H9 (cell line): ENCODE measurements around the gene AKAIN1. TPM values are rescaled to one million over a fixed set of nuclear protein-coding genes. Genes with fewer than 3 reads are reported as not detected.

Source experiments
- DNase-seq: peaks from one replicate; pipeline ENCODE4 v3.0.0-alpha.2; 2017
- H2AFZ ChIP-seq: one replicate; pipeline ENCODE4 v1.6.1; 2013; ENCODE audit warnings: mild to moderate bottlenecking, low read length, control low read depth, moderate library complexity
- H2AK5ac ChIP-seq: 2 replicates; pipeline ENCODE4 v1.6.1; 2013; ENCODE audit warnings: low read length, control low read depth, mixed read lengths; ENCODE audit not compliant: insufficient read length
- H2BK120ac ChIP-seq: one replicate; pipeline ENCODE4 v1.6.1; 2013; ENCODE audit warnings: low read depth, mild to moderate bottlenecking, low read length, control low read depth, inconsistent platforms; ENCODE audit not compliant: poor library complexity, severe bottlenecking
- H2BK12ac ChIP-seq: 2 replicates; pipeline ENCODE4 v1.6.1; 2013; ENCODE audit warnings: low read length, control low read depth, mixed read lengths, low read depth; ENCODE audit not compliant: insufficient read length
- H2BK15ac ChIP-seq: 2 replicates; pipeline ENCODE4 v1.6.1; 2013; ENCODE audit warnings: low read depth, low read length, control low read depth
- H2BK20ac ChIP-seq: one replicate; pipeline ENCODE4 v1.6.1; 2013; ENCODE audit warnings: low read depth, mild to moderate bottlenecking, low read length, control low read depth, inconsistent platforms; ENCODE audit not compliant: poor library complexity, severe bottlenecking
- H2BK5ac ChIP-seq: 2 replicates; pipeline ENCODE4 v1.6.1; 2013; ENCODE audit warnings: low read length, control low read depth, mixed read lengths; ENCODE audit not compliant: insufficient read length
- H3K14ac ChIP-seq: 2 replicates; pipeline ENCODE4 v1.6.1; 2013; ENCODE audit warnings: low read length, control low read depth; ENCODE audit not compliant: insufficient read depth
- H3K18ac ChIP-seq: 2 replicates; pipeline ENCODE4 v1.6.1; 2013; ENCODE audit warnings: low read depth, mild to moderate bottlenecking, mixed read lengths, low read length, control low read depth; ENCODE audit not compliant: insufficient read length
- H3K23ac ChIP-seq: 2 replicates; pipeline ENCODE4 v1.6.1; 2013; ENCODE audit warnings: low read length, control low read depth, mixed read lengths, low read depth; ENCODE audit not compliant: insufficient read length
- H3K23me2 ChIP-seq: 2 replicates; pipeline ENCODE4 v1.6.1; 2013; ENCODE audit warnings: low read depth, mild to moderate bottlenecking, mixed read lengths, low read length, control low read depth; ENCODE audit not compliant: insufficient read length, poor library complexity, severe bottlenecking
- H3K27ac ChIP-seq: 2 replicates; pipeline ENCODE4 v1.5.1; 2013; ENCODE audit warnings: low read length, control low read depth, mixed read lengths, low read depth; ENCODE audit not compliant: insufficient read length
- H3K27me3 ChIP-seq: 2 replicates; pipeline ENCODE4 v1.6.1; 2013; ENCODE audit warnings: low read length, control low read depth, inconsistent platforms; ENCODE audit not compliant: insufficient read depth
- H3K4ac ChIP-seq: 2 replicates; pipeline ENCODE4 v1.6.1; 2013; ENCODE audit warnings: low read depth, mild to moderate bottlenecking, control low read depth, inconsistent platforms, low read length, moderate library complexity
- H3K4me1 ChIP-seq: 2 replicates; pipeline ENCODE4 v1.6.1; 2013; ENCODE audit warnings: low read length, control low read depth, inconsistent platforms; ENCODE audit not compliant: insufficient read depth
- H3K4me2 ChIP-seq: 2 replicates; pipeline ENCODE4 v1.6.1; 2013; ENCODE audit warnings: low read length, control low read depth, mixed read lengths; ENCODE audit not compliant: insufficient read length, insufficient read depth
- H3K56ac ChIP-seq: 2 replicates; pipeline ENCODE4 v1.6.1; 2013; ENCODE audit warnings: low read depth, mild to moderate bottlenecking, mixed read lengths, low read length, control low read depth; ENCODE audit not compliant: insufficient read length
- H3K79me1 ChIP-seq: 2 replicates; pipeline ENCODE4 v1.6.1; 2013; ENCODE audit warnings: low read depth, mild to moderate bottlenecking, moderate library complexity, low read length, control low read depth, inconsistent platforms; ENCODE audit not compliant: insufficient read depth, poor library complexity, severe bottlenecking
- H3K79me2 ChIP-seq: 2 replicates; pipeline ENCODE4 v1.6.1; 2013; ENCODE audit warnings: low read length, control low read depth, inconsistent platforms; ENCODE audit not compliant: insufficient read depth
- H3K9ac ChIP-seq: 2 replicates; pipeline ENCODE4 v1.6.1; 2013; ENCODE audit warnings: low read length, control low read depth, mixed read lengths; ENCODE audit not compliant: insufficient read length; ENCODE audit errors: extremely low read depth
- H3K9me3 ChIP-seq: one replicate; pipeline ENCODE4 v1.6.1; 2013; ENCODE audit warnings: low read depth, low read length, inconsistent platforms; ENCODE audit not compliant: control insufficient read depth
- H3T11ph ChIP-seq: one replicate; pipeline ENCODE4 v1.6.1; 2013; ENCODE audit warnings: mild to moderate bottlenecking, low read length, control low read depth, inconsistent platforms
- H4K20me1 ChIP-seq: one replicate; pipeline ENCODE4 v1.6.1; 2013; ENCODE audit not compliant: control insufficient read depth, insufficient read length, insufficient read depth
- H4K5ac ChIP-seq: 2 replicates; pipeline ENCODE4 v1.6.1; 2013; ENCODE audit warnings: low read depth, mild to moderate bottlenecking, mixed read lengths, low read length, control low read depth; ENCODE audit not compliant: insufficient read length
- H4K8ac ChIP-seq: replicated peaks from 2 replicates; pipeline ENCODE4 v1.6.1; 2013; ENCODE audit warnings: low read length, control low read depth, mixed read lengths, low read depth; ENCODE audit not compliant: insufficient read length
- H4K91ac ChIP-seq: 2 replicates; pipeline ENCODE4 v1.6.1; 2013; ENCODE audit warnings: low read depth, mild to moderate bottlenecking, moderate library complexity, mixed read lengths, low read length, control low read depth; ENCODE audit not compliant: insufficient read length
- H3K27ac Mint-ChIP-seq, 3 experiments: 2 replicates in 2 of 3; 3 replicates in 1 of 3; pipeline ENCODE4 v1.8.0; 2020 to 2021; ENCODE audit warnings: mixed read lengths in 3 of 3, mild to moderate bottlenecking in 1 of 3, moderate library complexity in 1 of 3
- H3K27me3 Mint-ChIP-seq: 2 replicates; pipeline ENCODE4 v1.8.0; 2021; ENCODE audit warnings: low read depth, mild to moderate bottlenecking, moderate library complexity, mixed read lengths
- H3K36me3 Mint-ChIP-seq, 3 experiments: 2 replicates in 2 of 3; 3 replicates in 1 of 3; pipeline ENCODE4 v1.8.0; 2020 to 2021; ENCODE audit warnings: low read depth in 3 of 3, mixed read lengths in 3 of 3; ENCODE audit not compliant: insufficient read depth in 1 of 3
- H3K4me1 Mint-ChIP-seq, 2 experiments: 2 replicates each; pipeline ENCODE4 v1.8.0; 2020; ENCODE audit warnings: mixed read lengths in 2 of 2
- H3K4me3 Mint-ChIP-seq, 2 experiments: 2 replicates in 1 of 2; 3 replicates in 1 of 2; pipeline ENCODE4 v1.8.0; 2020 to 2021; ENCODE audit warnings: mild to moderate bottlenecking in 2 of 2, mixed read lengths in 2 of 2, moderate library complexity in 1 of 2
- H3K9me3 Mint-ChIP-seq, 2 experiments: 2 replicates in 1 of 2; 3 replicates in 1 of 2; pipeline ENCODE4 v1.8.0; 2020; ENCODE audit warnings: mild to moderate bottlenecking in 2 of 2, mixed read lengths in 2 of 2, moderate library complexity in 1 of 2
- WGBS: extraction: QIAGEN DNeasy Blood & Tissue Kit; methylation state at CpG from one replicate; pipeline ENCODE4 v1.1.7; 2013; ENCODE audit warnings: missing lambda C conversion rate, low lambda C conversion rate, mixed read lengths; ENCODE audit not compliant: insufficient read length; ENCODE audit errors: extremely low coverage; 5-methylcytosine and 5-hydroxymethylcytosine counted together
- total RNA-seq: library from RNA; stranded (reverse); gene quantifications from 2 replicates; pipeline ENCODE4 v1.2.1, GENCODE V29; 2021
- TF ChIP-seq, protein P1 (sequence below): fragments of 200-600 bp; sonication (generic); conservative IDR thresholded peaks from 3 replicates; pipeline ENCODE4 v1.8.0; 2021; ENCODE audit warnings: antibody characterized with exemption, mild to moderate bottlenecking

AKAIN1 gene
- total RNA-seq, 1 experiment from 2014 or later: not detected

DNA sequence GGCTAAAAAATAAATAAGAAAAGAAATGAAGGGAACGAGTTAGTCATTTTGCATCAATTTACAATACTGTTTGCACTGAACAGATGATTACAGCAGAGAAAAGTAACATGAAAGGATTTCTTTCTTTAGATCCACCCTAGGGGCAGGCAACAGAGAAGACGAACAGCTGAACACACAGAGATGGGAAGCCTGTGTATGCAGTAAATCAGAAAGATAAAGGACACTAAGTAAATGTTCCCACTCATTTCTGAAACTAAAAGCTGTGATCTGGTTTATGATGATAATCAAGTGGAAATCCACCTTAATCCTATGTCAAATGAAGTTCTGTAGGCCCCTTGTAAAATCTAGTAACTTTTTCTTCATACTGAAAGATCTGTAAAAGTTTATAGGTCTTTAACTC is 54.2 kb downstream of the AKAIN1 start:
- H2BK20ac ChIP-seq: no peak overlapping the region
- H3K27me3 Mint-ChIP-seq: no peaks in the 10 kb centered on the region; the same call in 1 of the 2 replicates
- no peak overlapping the region for H3K23ac ChIP-seq
- no peak overlapping the region for H3K4ac ChIP-seq
- H3K23me2 ChIP-seq: no peaks in the 10 kb centered on the region
- no peak overlapping the region for H3K4me3 Mint-ChIP-seq
- H4K5ac ChIP-seq: no peak overlapping the region
- H2AFZ ChIP-seq: no peak overlapping the region
- H3K4me1 Mint-ChIP-seq: no peaks in the 10 kb centered on the region
- no peaks in the 10 kb centered on the region for H3K4me1 ChIP-seq
- H2BK120ac ChIP-seq: no peak overlapping the region
- TF ChIP-seq, protein P1, sequence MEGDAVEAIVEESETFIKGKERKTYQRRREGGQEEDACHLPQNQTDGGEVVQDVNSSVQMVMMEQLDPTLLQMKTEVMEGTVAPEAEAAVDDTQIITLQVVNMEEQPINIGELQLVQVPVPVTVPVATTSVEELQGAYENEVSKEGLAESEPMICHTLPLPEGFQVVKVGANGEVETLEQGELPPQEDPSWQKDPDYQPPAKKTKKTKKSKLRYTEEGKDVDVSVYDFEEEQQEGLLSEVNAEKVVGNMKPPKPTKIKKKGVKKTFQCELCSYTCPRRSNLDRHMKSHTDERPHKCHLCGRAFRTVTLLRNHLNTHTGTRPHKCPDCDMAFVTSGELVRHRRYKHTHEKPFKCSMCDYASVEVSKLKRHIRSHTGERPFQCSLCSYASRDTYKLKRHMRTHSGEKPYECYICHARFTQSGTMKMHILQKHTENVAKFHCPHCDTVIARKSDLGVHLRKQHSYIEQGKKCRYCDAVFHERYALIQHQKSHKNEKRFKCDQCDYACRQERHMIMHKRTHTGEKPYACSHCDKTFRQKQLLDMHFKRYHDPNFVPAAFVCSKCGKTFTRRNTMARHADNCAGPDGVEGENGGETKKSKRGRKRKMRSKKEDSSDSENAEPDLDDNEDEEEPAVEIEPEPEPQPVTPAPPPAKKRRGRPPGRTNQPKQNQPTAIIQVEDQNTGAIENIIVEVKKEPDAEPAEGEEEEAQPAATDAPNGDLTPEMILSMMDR: no peak
- no peak overlapping the region for H3K9ac ChIP-seq
- H2BK15ac ChIP-seq: no peak overlapping the region
- H3K56ac ChIP-seq: no peak overlapping the region
- no peak overlapping the region for H2BK5ac ChIP-seq
- DNase-seq: no peak
- H3K14ac ChIP-seq: no peak overlapping the region
- H2BK12ac ChIP-seq: no peak overlapping the region
- no CpG with 5 or more reads among the region's 2 CpGs for WGBS
- no peak overlapping the region for H3K18ac ChIP-seq
- no peak overlapping the region for H3K4me2 ChIP-seq
- H3K79me2 ChIP-seq: no peaks in the 10 kb centered on the region
- no peaks in the 10 kb centered on the region for H3K36me3 Mint-ChIP-seq
- H3K9me3 Mint-ChIP-seq: peaks cover 0 to 5% of the 10 kb centered on the region in 2 experiments; a peak in 1 of 5 replicates
- no peak overlapping the region for H4K91ac ChIP-seq
- H4K20me1 ChIP-seq: no peaks in the 10 kb centered on the region
- H3K79me1 ChIP-seq: no peaks in the 10 kb centered on the region
- H3T11ph ChIP-seq: no peak overlapping the region
- H2AK5ac ChIP-seq: no peak overlapping the region
- no peak overlapping the region for H3K27ac ChIP-seq
- H3K9me3 ChIP-seq: no peaks in the 10 kb centered on the region
- no peak overlapping the region for H4K8ac ChIP-seq
- H3K27me3 ChIP-seq: no peaks in the 10 kb centered on the region
- H3K27ac Mint-ChIP-seq: no peak overlapping the region
